ENCODE data around the gene MAPK12.

The MAPK12 gene

DNA sequence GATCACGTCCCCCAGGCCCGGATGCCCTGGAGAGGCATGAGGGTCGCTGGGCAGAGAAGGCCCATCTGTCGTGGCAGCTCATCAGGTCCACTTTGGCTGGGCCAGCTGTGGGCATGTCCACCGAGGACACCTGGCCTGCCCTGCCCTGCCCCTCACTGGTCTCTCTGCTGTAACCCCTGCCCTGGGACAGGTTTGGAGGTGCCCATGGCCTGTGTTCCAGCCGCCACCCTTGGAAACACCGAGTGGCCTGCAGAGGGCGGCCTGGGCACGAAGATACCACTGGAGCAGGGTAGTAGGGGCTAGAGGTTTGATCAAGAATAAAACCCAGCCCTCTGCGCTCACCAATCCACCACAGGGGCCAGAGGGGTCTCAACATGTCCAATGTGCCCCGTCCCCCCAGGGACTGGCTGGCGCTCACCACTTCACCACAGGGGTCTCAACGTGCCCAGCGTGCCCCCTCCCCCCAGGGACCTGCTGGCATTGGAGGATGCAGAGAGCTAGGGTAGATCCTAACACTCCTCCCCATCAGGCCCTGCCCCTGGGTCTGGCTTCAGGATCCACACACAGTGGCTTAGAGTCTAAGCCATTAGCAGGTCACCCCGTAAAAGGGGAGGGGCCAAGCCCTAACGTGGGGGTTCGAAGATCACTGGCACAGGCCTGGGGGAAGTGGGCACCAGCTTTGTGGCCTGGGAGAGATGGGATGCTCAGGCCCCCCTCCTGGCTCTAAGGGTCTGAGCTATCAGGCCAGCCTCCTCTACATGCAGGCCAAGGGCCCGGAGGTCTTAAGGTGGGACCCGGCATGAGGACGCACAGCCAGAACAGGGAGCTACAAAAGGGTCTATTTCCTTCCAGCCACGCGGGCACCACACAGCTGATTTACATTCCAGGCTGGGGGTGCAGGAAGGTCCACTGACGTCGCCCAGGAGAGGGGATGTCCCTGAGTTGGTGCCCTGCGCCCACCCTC, 9.1 kb downstream of the MAPK12 start:
- DNase-seq (ENCODE audit: low read depth in 2 of 2): peak; percentile 55

DNA sequence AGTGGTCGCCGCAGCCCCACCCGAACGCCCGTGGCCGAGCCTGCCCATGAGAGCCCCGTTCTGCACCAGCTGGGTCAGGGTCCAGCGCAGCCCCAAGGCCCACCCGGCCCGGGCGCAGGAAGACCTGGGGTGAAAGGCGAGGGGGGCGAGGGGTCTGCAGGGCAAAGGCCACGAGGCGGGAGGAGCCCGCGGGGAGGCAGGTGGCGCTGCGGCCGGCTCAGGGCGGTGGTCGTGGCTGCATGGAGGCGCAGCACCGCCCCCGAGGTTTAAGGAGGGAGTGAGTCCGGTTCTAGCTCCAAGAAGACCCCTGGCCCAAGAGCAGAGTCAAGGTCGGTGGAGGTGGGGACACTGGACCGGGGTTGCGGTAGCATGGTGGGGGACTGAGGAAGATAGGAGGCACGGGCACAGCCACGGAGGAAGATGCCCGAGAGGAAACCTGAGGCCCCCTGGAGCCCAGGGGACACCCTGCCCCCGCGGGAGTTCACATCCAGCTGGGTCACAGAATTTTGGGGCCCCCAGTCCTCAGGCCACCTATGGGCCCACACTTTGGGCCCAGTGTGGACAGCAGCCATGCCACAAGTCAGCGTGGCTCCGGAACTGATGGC, 9.9 kb downstream of the MAPK12 start:
- no peak for DNase-seq (ENCODE audit: low read depth in 2 of 2)

DNA sequence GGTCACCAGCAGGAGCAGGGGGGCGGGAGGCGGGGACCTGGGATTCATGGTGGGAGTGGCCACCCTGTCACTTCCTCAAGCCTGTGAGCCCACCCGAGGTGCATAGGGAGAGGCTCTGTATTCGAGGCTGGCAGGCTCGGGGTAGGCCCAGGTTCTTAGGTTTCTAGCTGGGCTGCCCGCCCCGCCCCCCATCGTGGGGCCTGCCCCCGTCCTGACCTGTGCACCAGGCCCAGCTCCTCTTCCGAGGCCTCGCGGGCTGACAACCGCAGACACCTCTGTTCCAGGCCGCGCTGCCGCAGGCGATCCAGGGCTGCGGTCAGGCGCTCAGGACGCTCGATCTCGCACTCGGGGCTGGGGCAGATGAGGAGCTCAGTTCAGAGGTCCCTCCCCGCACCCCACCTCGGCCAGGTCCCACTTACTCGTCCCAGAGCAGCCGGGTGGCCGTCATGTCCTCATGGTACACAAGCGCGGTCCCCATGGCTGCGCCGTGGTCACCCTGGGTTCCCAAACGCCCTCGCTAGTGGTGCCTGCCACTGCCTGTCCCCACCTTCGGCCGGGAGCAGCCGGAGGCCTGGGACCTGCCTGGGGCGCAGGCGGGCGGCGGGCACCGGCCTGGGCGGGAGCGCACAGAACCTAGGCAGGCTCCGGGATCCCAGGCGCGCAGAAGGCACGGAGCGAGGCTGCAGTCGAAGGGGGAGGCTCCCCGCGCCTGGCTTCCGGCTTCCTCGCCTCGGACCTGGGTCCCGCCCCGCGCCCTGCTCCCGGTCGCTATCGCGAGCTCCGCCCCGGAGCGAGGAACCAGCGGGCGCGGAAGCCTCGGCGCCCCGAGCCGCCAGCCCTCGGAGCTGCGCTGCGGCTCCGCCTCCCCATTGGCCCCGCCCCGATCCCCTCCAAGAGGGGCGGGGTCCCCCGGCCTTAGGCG, 10.7 kb downstream of the MAPK12 start, which contains the start of gene HDAC10:
Gene HDAC10 (minus strand): TSS at position 711 of the 922 bp plus-strand sequence. CDS start 233 bp downstream, at position 478.
- peak; percentile 80 to 83 for DNase-seq (ENCODE audit: low read depth in 2 of 2)

DNA sequence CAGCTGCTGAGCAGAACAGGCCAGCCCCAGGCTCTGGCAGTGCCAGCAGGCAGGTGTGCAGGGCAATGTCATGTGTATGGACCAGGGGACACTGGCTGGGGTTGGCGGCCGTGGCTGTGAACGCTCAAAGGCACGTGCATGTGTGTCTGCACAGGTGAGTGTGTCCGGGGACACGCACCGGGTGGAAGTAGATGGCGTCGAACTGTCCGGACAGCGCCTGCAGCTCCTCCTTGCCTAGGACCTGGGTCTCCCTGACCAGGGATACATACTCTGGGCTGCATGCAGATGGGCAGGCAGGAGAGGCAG, 11.3 kb downstream of the MAPK12 start:
- no peak for DNase-seq (ENCODE audit: low read depth in 2 of 2)

DNA sequence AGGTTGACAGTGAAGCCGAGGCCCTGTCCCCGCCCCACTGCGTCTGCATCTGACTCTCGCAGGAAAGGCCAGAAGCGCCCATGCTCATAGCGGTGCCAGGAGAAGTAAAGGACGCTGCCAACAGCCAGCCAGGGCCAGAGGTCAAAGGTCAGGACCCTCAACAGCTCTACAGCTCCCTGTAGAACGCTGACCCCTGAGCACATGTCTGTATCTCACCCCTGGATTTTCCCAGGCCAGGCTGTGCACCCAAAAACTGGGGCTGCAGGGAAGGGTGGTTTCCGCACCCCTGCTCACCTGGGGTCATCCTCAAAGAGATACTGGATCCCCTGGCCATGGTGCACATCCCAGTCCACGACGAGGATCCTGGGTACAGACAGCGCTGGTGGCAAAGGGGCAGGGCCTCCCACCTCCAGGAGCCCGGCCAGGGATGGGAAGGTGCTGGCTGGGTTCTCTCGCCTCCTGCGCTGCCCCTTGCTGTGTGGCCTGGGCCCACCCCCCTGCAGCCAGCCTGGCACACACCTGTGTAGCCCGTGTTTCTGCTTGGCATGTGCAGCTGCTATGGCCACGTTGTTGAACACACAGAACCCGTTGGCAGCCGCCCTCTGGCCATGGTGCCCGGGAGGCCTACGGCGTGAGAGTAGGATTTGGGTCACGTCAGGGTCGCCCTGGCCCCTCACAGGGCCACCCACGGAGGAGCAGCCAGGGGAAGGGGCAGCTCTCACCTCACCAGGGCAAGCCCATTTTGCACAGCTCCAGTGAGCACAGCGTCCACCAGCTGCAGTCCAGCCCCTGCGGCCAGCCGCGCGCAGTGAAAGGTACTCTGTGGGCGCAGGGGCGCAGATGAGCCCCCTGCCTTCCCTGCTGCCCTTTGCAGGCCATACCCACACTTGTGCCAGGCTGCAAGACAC, 11.9 kb downstream of the MAPK12 start:
- no peak for DNase-seq (ENCODE audit: low read depth in 2 of 2)

DNA sequence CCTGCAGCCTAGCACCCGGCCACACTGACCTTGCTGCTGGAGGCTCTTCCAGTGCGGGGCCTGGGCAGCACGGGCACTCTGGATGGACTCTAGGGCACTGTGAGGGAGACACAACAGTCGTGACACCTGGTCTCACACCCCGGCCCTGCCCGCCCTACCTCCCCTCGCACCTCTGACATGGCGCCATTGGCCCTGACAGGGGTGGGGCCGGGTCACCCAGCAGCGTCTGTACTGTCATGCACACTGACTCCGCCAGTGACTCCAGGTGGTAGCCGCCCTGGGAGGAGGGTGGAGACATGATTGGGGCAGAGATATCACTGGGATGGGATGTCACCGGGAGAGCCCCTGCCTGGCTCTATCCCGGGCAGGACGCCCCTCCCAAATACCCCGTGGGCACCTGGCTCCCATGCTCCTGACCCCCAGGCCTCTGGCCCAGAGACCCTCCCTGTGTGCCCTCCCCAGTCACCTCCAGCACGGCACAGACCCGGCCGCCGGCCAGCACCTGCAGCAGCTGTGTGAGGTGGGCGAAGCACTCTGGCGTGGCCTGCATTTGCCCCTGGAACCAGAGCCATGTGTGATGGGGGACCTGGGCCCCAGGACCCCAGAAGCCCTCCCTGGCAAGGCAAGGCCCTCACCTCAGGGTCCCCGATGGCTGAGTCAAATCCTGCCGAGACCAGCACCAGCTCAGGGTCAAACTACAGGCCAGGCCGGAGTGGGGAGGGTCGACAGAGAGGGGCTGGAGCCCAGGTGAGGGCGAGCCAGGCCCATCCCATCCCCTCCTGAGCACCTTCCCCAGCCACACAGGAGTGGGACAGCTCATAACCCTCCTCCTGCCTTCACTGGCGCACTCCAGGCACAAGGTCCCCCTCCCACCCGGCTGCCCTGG, 13.0 kb downstream of the MAPK12 start:
- no peak for DNase-seq (ENCODE audit: low read depth in 2 of 2)

DNA sequence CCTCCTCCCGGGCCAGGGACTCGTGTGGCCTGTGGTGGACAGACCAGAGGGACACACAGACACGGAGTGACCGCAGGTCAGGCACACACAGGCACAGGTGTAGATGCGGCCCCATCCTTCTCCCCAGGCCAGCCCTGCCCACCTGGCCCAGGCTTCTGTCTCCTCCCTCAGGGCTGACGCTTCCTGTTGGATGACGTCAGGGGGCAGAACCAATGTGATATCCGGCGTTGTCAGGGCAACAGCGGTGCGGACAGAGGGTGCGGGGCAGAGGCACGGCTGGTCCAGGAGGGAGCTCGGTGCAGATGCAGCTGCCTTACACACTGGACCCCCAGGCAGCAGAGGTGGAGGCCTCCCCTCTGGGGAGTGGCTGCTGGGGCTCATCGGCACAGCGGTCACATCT, 13.7 kb downstream of the MAPK12 start:
- no peak for DNase-seq (ENCODE audit: low read depth in 2 of 2)

DNA sequence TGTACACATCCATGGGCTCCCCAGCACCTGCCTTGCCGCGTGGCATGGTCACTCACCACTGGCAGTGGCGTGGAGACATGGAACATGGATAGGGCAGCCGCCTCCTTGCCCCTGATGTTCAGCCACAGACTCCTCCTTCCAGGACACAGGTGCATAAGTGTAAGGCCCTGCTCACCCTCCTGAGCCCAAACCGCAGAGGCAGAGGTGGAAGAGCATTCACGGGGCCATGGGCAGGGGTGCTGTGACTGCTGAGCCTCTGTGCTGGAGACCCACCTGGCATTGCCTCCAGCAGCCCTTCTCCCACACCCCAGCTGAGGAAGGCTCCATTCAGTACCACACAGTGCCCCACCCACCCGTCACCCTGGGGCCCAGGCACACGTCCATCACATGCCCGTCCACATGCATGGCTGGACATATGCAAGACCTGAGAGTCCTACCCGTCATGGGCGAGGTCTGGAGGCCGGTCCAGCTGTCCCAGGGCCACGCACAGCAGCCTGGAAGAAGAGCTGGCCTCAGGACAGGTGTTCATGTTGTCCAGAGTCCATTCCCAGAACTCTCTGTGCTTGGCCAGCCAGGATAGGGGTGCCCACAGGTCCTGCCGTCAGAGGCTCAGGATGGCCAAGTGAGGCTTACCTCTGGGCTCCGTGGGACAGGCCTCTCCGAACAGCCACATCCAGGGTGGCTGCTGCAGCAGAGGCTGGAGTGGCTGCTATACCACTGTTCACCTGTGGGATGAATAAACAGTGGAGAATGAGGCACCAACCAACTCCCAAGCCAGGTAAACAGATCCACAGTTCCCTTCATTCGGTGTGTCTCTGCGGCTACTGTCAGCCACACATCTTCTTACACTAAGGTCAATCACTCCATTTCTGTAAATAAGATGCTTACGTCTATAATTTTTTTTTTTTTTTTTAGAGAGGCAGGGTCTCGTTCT, 15.0 kb downstream of the MAPK12 start:
- DNase-seq (ENCODE audit: low read depth in 2 of 2): no peak

DNA sequence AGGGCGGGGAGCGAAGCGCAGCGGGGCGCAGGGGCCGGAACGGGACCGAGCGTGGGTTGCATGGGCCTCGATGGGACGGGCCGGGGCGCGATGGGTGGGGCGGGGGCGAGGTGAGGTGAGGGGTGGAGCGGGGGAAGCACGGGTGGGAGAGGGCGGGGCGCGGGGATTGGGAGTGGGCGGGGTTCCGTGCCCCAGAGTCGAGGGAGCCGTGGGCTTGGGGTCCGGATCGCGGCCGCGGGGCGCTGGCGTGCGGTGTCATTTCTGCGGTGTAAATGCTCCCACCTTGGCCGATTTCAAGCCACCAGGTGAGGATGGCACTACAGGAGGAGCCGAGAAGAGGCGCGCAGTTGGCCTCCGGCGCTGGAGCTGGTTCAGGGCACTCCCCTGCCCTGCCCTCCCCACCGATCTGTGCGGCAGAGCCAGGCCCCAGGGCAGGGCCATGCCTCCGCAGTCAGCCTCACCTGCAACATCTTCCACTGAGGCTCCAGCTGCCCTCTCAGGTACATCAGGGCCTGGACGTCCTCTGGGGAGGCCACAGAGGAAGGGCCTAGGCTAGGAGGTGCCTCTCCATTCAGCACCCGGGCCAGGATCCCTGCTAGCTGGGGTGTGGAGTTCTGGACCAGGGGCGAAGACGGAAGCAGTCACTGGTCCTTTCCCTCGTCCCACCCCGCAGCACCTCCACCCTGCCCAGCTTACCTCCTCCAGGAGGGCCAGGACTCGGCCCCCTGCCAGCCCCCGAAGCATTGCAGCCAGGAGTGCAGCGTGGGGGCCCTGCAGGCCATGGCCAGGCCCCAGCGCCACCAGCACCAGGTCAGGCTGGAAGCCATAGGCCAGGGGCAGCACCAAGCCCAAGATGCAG, 16.0 kb downstream of the MAPK12 start:
- DNase-seq (ENCODE audit: low read depth in 2 of 2): no peak

DNA sequence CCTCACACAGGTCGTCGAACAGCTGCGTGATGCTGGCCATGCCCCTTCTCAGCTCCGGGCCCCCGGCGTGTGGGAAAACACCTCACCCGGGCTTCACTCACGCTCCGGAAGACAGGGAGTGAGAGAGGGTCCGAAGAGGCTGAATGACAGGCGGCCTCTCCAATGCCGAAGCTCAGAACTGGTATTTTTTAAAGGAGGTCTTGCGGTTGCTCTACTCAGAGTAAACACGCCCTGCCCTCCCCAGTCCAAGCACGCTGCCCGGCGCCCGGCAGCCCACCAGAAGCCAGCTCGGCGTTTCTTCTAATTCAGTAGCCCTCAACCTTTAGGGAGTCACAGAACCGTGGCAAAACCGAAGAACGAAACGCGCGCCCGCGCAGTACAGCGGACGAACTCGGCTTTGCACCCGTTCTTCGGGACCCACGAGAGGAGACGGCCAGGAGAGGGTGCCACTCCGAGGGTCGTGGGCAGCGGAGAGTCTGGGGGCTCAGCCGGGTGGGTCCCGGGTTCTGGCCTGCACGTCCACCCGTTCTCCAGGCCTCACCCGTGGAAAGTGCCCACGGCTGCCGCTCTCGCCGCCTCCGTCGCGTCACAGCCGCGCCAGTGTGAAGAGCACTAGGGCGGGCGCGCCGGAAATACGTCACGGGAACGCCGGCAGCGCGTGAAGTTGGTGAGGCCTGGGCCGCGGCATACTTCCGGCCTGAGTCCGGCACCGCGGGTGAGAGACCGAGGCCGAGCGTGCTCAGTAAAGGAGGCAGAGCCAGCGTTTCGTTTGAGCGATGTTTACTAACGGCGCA, 16.9 kb downstream of the MAPK12 start, which contains the start of gene TUBGCP6:
Gene TUBGCP6 (minus strand): TSS at position 604 of the 794 bp plus-strand sequence. CDS start 564 bp downstream, at position 40.
- DNase-seq (ENCODE audit: low read depth in 2 of 2): peak; percentile 90 to 92

DNA sequence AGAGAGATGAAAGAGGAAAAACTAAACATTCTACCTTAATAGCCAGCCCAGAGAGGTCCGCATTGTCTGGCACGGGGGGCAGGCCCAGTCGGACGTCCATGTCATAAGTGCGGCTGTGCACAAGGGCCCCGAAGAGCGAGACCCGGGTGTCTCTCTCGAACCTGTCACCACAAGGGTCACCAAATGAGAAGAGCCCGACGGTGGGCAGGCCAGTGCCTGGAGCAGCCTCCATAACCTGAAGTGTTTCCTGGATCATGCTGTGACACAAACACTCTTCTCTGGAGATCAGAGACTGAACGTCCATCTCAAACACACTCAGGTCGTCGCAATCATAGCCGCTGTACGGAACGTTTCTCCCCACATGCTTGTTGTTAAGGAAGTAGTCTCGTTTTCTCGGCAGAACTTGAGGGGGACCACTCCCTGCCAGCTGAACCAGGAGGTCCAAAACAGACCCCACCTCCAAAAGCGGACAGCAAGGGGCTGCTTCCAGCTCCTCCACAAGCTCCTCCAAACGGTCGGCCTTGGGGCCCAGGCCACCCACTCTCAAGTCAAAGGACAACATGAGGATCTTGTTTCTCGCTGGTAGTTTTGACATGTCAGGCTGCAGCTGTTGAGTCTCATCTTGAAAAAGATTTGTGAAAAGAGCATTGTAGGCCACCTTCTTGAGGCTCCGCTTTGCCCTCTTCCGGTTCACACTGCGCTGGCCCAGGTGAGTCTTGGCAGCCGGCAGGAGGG, 17.6 kb downstream of the MAPK12 start:
- DNase-seq (ENCODE audit: low read depth in 2 of 2): no peak

DNA sequence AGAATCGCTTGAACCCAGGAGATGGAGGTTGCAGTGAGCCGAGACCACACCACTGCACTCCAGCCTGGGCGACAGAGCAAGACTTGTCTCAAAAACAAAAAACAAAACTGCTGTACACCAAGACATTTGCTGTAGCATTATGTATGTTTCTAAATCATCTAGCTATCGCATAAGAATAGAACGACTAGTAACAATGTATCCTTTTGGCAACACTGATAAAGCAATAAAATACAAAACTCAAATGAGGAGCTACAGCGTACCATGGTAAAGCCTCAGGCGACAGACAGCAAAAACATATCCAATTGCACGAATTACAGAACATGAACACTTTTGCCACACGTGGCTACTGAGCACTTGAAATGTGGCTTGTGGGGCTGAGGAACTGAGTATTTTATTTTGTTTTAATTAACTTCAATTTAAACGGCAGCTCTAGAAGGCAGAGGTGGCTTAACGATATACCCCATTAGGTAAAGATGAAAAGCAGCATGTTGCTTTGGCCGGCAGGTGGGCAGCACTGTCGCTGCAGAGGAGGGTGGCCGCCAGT, 19.0 kb downstream of the MAPK12 start:
- no peak for DNase-seq (ENCODE audit: low read depth in 2 of 2)

DNA sequence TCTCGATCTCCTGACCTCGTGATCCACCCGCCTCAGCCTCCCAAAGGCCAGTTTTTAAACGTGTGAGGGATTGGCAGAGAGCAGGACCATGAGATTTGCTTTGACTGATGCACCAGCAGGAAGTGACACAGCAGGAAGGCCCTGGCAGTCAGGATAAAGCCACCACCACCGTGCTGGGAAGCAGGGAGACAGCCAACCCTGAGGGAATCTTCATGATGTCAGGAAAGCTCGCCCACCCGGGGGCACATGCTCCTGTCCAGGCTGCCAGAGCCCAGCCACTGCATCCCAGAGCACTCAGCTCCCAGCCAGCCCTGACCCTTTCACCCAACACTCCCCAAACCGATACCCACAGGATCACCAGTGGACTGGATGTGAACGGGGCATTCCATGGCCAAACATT, 22.7 kb downstream of the MAPK12 start:
- no peak for DNase-seq (ENCODE audit: low read depth in 2 of 2)

DNA sequence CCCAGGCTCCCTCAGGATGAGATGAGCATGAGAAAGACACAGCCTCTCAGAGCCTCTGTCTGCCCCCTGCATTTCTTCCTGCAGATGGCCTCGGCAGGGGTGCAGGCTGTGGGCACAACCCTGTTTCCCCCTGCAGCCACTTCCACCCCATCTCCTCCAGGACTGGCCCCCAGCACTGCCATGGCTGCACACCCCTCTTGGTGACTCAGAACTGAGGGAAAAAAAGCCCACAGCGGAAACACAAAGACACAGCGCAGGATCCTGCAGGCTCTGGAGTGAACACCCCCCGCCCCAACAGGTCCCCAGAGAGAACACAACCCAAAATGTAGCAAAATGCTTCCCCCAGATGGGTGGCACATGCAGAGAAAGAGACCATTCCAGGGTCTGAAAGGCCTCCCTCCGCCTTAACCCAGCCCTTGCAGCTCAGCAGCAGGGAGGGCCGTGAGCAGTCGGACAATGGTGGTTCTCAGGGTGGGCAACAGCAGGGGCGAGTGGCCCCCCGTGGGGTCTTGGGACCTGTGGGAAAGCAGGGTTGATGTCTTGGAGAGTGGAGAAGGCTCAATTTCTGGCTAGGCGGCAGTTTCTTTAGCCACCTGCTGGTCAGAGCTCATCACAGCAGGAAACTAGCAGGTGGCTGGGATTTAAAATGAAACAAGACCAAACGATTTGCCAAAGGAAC, 24.6 kb downstream of the MAPK12 start:
- no peak for DNase-seq (ENCODE audit: low read depth in 2 of 2)

DNA sequence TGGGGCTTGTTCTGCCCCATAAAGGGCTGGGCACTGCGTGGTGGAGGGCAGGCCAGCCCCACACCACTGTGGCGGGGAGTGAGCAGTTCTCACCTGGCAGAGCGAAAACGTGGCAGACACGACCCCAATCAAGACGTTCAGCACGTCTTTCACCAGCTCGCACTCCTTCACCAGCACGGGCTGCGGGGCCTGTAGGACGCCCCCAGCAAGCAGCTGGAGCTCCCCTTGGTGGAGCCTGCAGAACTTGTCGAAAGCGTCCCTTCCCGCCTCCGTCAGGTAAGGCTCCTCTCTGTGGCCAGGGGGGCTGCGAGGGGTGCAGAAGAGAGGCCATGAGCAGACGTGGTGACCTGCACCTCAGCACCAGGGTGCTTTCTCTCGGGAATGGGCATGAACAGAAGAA, 28.3 kb downstream of the MAPK12 start:
- DNase-seq (ENCODE audit: low read depth in 2 of 2): no peak
